Activated CD8-positive, alpha-beta T cell treated with anti-CD3 and anti-CD28 coated beads, Interleukin-2, amount 10 ng/mL, durations not matched to agents 7 days and 5 days (primary cell): ENCODE data around the gene SPDYE2B. TPM values are rescaled to one million over a fixed set of nuclear protein-coding genes. Genes with fewer than 3 reads are reported as not detected.
"Not testable (repeated sequence)": the region's sequence is repeated elsewhere in the genome, so short reads cannot be mapped to it uniquely, and the experiment has no call there.

ENCODE experiments used
- ATAC-seq: fragments of 150-1000 bp; cut with Tn5 transposase; one replicate; pipeline ENCODE4 v1.10.0; 2021; ENCODE audit warnings: moderate library complexity
- CTCF ChIA-PET: fragments of 350-600 bp; sonication (Branson Sonifier 250); formaldehyde crosslinking; loops from one replicate; lab custom pipeline; 2021; ENCODE audit warnings: antibody characterized with exemption; lab: Charles Lee
- POLR2A ChIA-PET: fragments of 350-600 bp; sonication (Branson Sonifier 250); formaldehyde crosslinking; loops from one replicate; lab custom pipeline; 2021; ENCODE audit warnings: antibody characterized with exemption; lab: Charles Lee
- DNase-seq: peaks from one replicate; pipeline ENCODE4 v3.0.0-alpha.2; 2020
- H3K27ac Mint-ChIP-seq: one replicate; pipeline ENCODE4 v1.8.0; 2021; ENCODE audit warnings: mild to moderate bottlenecking, mixed read lengths
- H3K27me3 Mint-ChIP-seq: one replicate; pipeline ENCODE4 v1.8.0; 2021; ENCODE audit warnings: low read depth, mixed read lengths
- H3K36me3 Mint-ChIP-seq: one replicate; pipeline ENCODE4 v1.8.0; 2021; ENCODE audit warnings: low read depth, mixed read lengths
- H3K4me1 Mint-ChIP-seq: one replicate; pipeline ENCODE4 v1.8.0; 2021; ENCODE audit warnings: low read depth, mixed read lengths
- H3K4me3 Mint-ChIP-seq: one replicate; pipeline ENCODE4 v1.8.0; 2021; ENCODE audit warnings: mild to moderate bottlenecking, mixed read lengths
- H3K9me3 Mint-ChIP-seq: one replicate; pipeline ENCODE4 v1.8.0; 2022; ENCODE audit warnings: mixed read lengths; ENCODE audit not compliant: insufficient read depth
- total RNA-seq, 2 experiments: library from RNA; stranded (reverse); gene quantifications; one replicate each; pipeline ENCODE4 v1.2.3, GENCODE V29; 2021

The SPDYE2B gene
- total RNA-seq, 2 experiments from 2014 or later: not detected

DNA sequence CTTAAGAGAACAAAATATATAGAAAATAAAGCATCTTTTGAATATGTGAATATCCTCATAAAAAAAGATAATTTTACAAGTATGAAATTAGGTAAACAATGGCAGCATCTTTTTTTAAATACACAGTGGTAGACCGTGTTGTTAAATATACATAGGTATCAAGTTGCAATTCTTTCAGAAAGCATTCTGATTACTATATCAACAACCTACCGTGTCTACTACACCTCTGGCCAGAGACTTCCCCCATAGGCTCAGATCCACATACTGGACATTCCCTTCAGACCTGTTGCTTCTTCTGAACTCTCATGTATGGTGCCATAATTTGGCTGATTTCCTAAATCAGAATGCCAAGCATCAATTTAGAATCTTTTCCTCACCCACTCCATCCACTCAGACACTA is 43.9 kb downstream of the SPDYE2B start:
- H3K27me3 Mint-ChIP-seq, H3K9me3 Mint-ChIP-seq, POLR2A ChIA-PET, DNase-seq, CTCF ChIA-PET, H3K4me3 Mint-ChIP-seq, H3K36me3 Mint-ChIP-seq, H3K4me1 Mint-ChIP-seq, H3K27ac Mint-ChIP-seq, ATAC-seq: not testable (repeated sequence)

DNA sequence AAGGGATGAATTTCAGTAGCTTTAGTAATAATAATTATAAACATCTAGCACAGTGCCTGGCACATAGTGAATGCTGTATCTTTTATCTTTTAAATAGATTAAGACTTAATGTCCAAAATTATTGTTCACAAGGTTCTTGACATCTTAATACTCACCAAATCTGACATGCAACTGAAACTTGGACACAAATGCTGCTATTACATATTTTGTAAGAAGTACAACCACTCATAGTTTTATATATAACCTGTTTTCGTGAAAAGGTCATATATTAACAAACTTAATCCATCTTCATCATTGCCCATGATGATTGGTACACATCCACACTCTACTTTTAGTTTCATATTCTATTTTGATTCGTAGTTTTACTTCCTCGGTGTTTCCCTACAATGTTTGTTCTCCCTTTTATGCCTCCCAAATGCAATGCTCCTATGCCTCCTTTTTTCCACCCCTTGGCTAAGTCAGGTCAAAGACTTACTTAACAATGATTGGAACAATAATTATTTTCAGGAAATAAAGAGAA is 45.0 kb downstream of the SPDYE2B start:
- ATAC-seq, H3K9me3 Mint-ChIP-seq, H3K4me1 Mint-ChIP-seq, H3K27ac Mint-ChIP-seq, POLR2A ChIA-PET, DNase-seq, H3K36me3 Mint-ChIP-seq, CTCF ChIA-PET, H3K27me3 Mint-ChIP-seq, H3K4me3 Mint-ChIP-seq: not testable (repeated sequence)

- H3K9me3 Mint-ChIP-seq, H3K27ac Mint-ChIP-seq, H3K36me3 Mint-ChIP-seq, H3K4me3 Mint-ChIP-seq, ATAC-seq, H3K4me1 Mint-ChIP-seq, DNase-seq, CTCF ChIA-PET, POLR2A ChIA-PET: not testable (repeated sequence)
- H3K27me3 Mint-ChIP-seq: peaks cover 14% of the 10 kb centered on the region
These were observed 45.9 kb downstream of the SPDYE2B start for GRCh38 chr7:102696009-102696408.

GRCh38 chr7:102697642-102698512 is 47.8 kb downstream of the SPDYE2B start:
- DNase-seq, CTCF ChIA-PET, H3K27ac Mint-ChIP-seq, H3K4me3 Mint-ChIP-seq, H3K9me3 Mint-ChIP-seq, POLR2A ChIA-PET, H3K36me3 Mint-ChIP-seq, H3K4me1 Mint-ChIP-seq, ATAC-seq: not testable (repeated sequence)
- H3K27me3 Mint-ChIP-seq: peaks cover 16% of the 10 kb centered on the region

- DNase-seq, CTCF ChIA-PET, H3K36me3 Mint-ChIP-seq, POLR2A ChIA-PET, H3K27ac Mint-ChIP-seq, H3K4me3 Mint-ChIP-seq, ATAC-seq, H3K9me3 Mint-ChIP-seq, H3K4me1 Mint-ChIP-seq: not testable (repeated sequence)
- peaks cover 16% of the 10 kb centered on the region for H3K27me3 Mint-ChIP-seq
These were observed 49.0 kb downstream of the SPDYE2B start for GRCh38 chr7:102698962-102699750.

Other genes starting within 250 kb of the SPDYE2B start
- gene ORAI2, start 216.7 kb upstream of the SPDYE2B start, total RNA-seq: 10 to 100 TPM; 72.5 to 72.8 TPM
- gene ALKBH4, start 185.5 kb upstream of the SPDYE2B start, total RNA-seq: 10 to 100 TPM; 10.8 to 11.1 TPM
- gene LRWD1, start 185.3 kb upstream of the SPDYE2B start, total RNA-seq: 10 to 100 TPM; 16.7 to 21.7 TPM
- gene POLR2J, start 171.4 kb upstream of the SPDYE2B start, total RNA-seq: 10 to 100 TPM; 55.7 to 62.0 TPM
- 10 to 100 TPM; 18.9 to 21.1 TPM for gene RASA4B, start 132.5 kb upstream of the SPDYE2B start, total RNA-seq
- 10 to 100 TPM; 24.1 to 27.1 TPM for gene UPK3BL2, start 106.6 kb upstream of the SPDYE2B start, total RNA-seq
- under 1 TPM in 1 of 2 experiments, not detected in 1; 0.31 TPM for gene SPDYE2, start 99.1 kb upstream of the SPDYE2B start, total RNA-seq
- 10 to 100 TPM; 52.4 to 59.4 TPM for gene POLR2J3, start 77.7 kb upstream of the SPDYE2B start, total RNA-seq
- gene RASA4, start 33.6 kb upstream of the SPDYE2B start, total RNA-seq: 10 to 100 TPM; 59.0 to 61.8 TPM
- 10 to 100 TPM; 31.4 to 37.2 TPM for gene UPK3BL1, start 7.5 kb upstream of the SPDYE2B start, total RNA-seq
- gene POLR2J2, start 21.3 kb downstream of the SPDYE2B start, total RNA-seq: 10 to 100 TPM; 19.4 to 20.6 TPM
- gene FAM185A, start 98.7 kb downstream of the SPDYE2B start, total RNA-seq: 10 to 100 TPM in 1 of 2 experiments, 1 to 10 TPM in 1; 9.4 to 10.5 TPM